Skeletal muscle satellite cell (primary cell): Measurements from ENCODE around the gene ZNF580.

Experiments
- H3K27me3 ChIP-seq: 2 replicates; pipeline ENCODE4 v1.7.0; 2013; ENCODE audit warnings: low read length; ENCODE audit not compliant: control insufficient read depth, insufficient read depth
- H3K36me3 ChIP-seq: 2 replicates; pipeline ENCODE4 v1.7.0; 2013; ENCODE audit warnings: mild to moderate bottlenecking, control low read depth, low read length; ENCODE audit not compliant: insufficient read depth
- H3K4me1 ChIP-seq: 2 replicates; pipeline ENCODE4 v1.7.0; 2013; ENCODE audit warnings: low read length; ENCODE audit not compliant: control insufficient read depth, insufficient read depth
- H3K4me2 ChIP-seq: 2 replicates; pipeline ENCODE4 v1.7.0; 2013; ENCODE audit warnings: mild to moderate bottlenecking, low read length
- H3K4me3 ChIP-seq: 2 replicates; pipeline ENCODE4 v1.7.0; 2013; ENCODE audit warnings: low read length
- H3K9ac ChIP-seq: 2 replicates; pipeline ENCODE4 v1.7.0; 2013; ENCODE audit warnings: mild to moderate bottlenecking, low read depth, low read length, moderate library complexity
- H3K9me3 ChIP-seq: replicated peaks from 2 replicates; pipeline ENCODE4 v1.7.0; 2013; ENCODE audit warnings: mild to moderate bottlenecking, control low read depth, low read length

The ZNF580 gene

GRCh38 chr19:55599842-55600661 is 40.8 kb upstream of the ZNF580 start, which contains the start of gene ZNF524:
Gene ZNF524, plus strand, starts transcription at chr19:55600288. Its CDS starts 1,825 bp downstream, at chr19:55602113.
- H3K4me1 ChIP-seq, result peaks cover 20% of the 10 kb centered on the region
- H3K4me2 ChIP-seq, result peak within 1 kb of the TSS; percentile 95
- H3K9me3 ChIP-seq, result no peaks in the 10 kb centered on the region
- H3K27me3 ChIP-seq, result no peaks in the 10 kb centered on the region
- peaks cover 25% of the 10 kb centered on the region for H3K36me3 ChIP-seq
- peak within 1 kb of the TSS; percentile 95 for H3K9ac ChIP-seq
- H3K4me3 ChIP-seq, result peak within 1 kb of the TSS; percentile 100

DNA sequence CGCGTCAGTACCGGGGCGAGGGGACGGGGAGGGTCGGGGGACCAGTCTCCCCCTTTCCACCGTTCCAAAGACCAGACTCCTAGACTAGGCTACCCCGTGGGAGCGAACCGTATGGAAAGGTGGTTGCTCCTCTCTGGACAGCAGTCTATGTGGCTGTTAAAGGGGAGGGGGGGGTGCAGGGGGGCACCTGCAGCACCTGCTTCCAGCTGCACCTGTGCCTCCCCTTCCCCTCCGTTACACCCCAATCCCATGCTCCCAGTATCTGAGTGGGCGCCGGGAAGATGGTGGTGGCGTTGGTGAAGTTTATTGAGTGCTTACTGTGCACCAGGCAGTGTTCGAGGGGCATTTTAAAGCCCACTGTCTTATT is 40.2 kb upstream of the ZNF580 start:
- Histone ChIP-seq H3K27me3 (no peaks in the 10 kb centered on the region), H3K4me2 (peak overlapping the region; percentile 95), H3K36me3 (peaks cover 19% of the 10 kb centered on the region), H3K9ac (peak overlapping the region; percentile 95), H3K9me3 (no peaks in the 10 kb centered on the region), H3K4me1 (peaks cover 20% of the 10 kb centered on the region), H3K4me3 (peak overlapping the region; percentile 100)

- Histone ChIP-seq H3K9me3 (no peaks in the 10 kb centered on the region), H3K4me1 (peaks cover 20% of the 10 kb centered on the region), H3K9ac (peak overlapping the region; percentile 95), H3K4me2 (peak overlapping the region; percentile 95), H3K36me3 (peaks cover 15% of the 10 kb centered on the region), H3K4me3 (peak overlapping the region; percentile 100), H3K27me3 (no peaks in the 10 kb centered on the region)
Measured at GRCh38 chr19:55601084-55601483, 39.7 kb upstream of the ZNF580 start.

- peaks cover 6% of the 10 kb centered on the region for H3K36me3 ChIP-seq
- H3K9ac ChIP-seq, result no peak overlapping the region
- no peak overlapping the region for H3K4me2 ChIP-seq
- H3K9me3 ChIP-seq, result no peaks in the 10 kb centered on the region
- H3K4me1 ChIP-seq, result peaks cover 29% of the 10 kb centered on the region
- H3K4me3 ChIP-seq, result no peak overlapping the region
- H3K27me3 ChIP-seq, result no peaks in the 10 kb centered on the region
Measured at GRCh38 chr19:55602104-55603001, 38.4 kb upstream of the ZNF580 start.

- H3K4me1 ChIP-seq, result peaks cover 29% of the 10 kb centered on the region
- peaks cover under 1% of the 10 kb centered on the region for H3K36me3 ChIP-seq
- no peak overlapping the region for H3K4me2 ChIP-seq
- H3K27me3 ChIP-seq, result no peaks in the 10 kb centered on the region
- no peak overlapping the region for H3K9ac ChIP-seq
- H3K4me3 ChIP-seq, result no peak overlapping the region
- no peaks in the 10 kb centered on the region for H3K9me3 ChIP-seq
Measured at GRCh38 chr19:55603115-55603514, 37.7 kb upstream of the ZNF580 start.

- no peaks in the 10 kb centered on the region for H3K9me3 ChIP-seq
Measured at GRCh38 chr19:55603581-55604292, 37.1 kb upstream of the ZNF580 start.

DNA sequence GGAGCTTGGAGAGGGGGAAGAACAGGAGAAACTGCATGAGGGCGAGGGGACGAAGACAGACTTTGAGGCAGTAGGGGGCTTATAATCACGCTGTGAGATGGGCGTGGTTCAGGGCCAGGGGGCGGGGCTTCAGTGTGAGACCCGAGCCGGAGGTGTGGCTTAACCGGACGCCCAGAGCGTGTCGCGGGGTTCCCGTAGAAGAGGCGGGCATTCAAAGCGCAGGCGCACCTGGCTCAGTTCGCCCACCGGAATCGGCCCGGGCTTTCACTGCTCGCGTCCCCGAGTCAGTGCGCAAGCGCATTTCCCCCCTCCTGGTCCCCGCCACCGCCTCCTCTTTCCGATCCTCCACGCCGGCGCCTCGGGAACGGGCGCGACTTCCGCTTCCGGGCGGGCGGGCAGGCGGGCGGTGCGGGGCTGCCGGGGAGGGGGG is 35.6 kb upstream of the ZNF580 start:
- Histone ChIP-seq H3K27me3 (no peaks in the 10 kb centered on the region), H3K9ac (peak overlapping the region; percentile 98), H3K4me3 (peak overlapping the region; percentile 90), H3K4me1 (peaks cover 24% of the 10 kb centered on the region), H3K36me3 (peaks cover 12% of the 10 kb centered on the region), H3K4me2 (peak overlapping the region; percentile 97), H3K9me3 (no peaks in the 10 kb centered on the region)

More at GRCh38 chr19:55603581-55604292, 37.1 kb upstream of the ZNF580 start:
- H3K4me1 ChIP-seq, result peaks cover 25% of the 10 kb centered on the region
- no peak overlapping the region for H3K4me3 ChIP-seq
- H3K27me3 ChIP-seq, result no peaks in the 10 kb centered on the region
- H3K4me2 ChIP-seq, result no peak overlapping the region
- H3K36me3 ChIP-seq, result no peaks in the 10 kb centered on the region
- no peak overlapping the region for H3K9ac ChIP-seq

DNA sequence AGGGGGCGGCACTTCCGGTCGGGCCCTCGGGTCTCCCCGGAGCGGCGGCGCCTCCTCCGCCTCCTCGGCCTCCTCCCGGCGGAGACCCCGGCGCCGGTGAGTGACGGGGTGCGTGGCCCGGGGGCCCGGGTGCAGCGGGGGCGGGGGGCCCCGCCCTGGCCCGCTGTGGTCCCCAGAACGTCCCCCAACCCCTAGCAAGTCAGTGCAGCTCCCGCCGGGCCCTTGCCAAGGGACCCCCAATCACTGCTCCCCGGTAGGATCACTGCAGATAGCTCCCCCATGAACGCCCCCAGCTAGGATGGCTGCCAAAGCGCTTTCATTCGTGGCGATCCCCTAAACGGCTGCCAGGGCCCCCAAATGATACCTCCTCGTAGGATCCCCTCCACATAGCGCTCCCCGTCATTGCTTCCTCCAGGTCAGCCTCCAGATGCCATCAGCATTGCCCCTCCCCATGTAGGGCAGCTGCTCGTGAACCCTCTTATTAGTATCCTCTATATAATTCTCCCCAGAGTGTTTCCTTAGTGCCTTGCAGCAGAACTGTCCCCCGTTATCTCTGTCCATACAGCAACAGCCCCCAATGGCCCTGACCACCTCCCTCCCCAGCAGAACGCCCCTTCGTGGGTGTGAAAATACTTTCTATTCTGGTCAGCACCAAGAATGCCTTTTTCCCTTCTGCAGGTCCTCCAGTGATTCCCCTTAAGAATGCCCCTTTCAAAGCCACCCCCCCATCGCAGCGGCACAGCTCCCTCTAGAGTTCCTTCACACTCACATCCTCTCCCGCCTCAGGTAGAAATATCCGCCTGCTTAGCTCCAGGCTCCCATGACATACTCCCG is 34.9 kb upstream of the ZNF580 start, which contains the start of gene ZNF865:
Gene ZNF865, plus strand, starts transcription at position 11 of the 834 bp plus-strand sequence. CDS start 7,972 bp downstream, outside the sequence.
- no peaks in the 10 kb centered on the region for H3K27me3 ChIP-seq
- peak within 1 kb of the TSS; percentile 98 for H3K9ac ChIP-seq
- H3K4me2 ChIP-seq, result peak within 1 kb of the TSS; percentile 97
- H3K4me1 ChIP-seq, result peaks cover 22% of the 10 kb centered on the region
- peak within 1 kb of the TSS; percentile 90 for H3K4me3 ChIP-seq
- peaks cover 16% of the 10 kb centered on the region for H3K36me3 ChIP-seq
- H3K9me3 ChIP-seq, result no peaks in the 10 kb centered on the region

- H3K36me3 ChIP-seq, result peaks cover 16% of the 10 kb centered on the region
- peaks cover 20% of the 10 kb centered on the region for H3K4me1 ChIP-seq
- peak overlapping the region; percentile 98 for H3K9ac ChIP-seq
- peak overlapping the region; percentile 97 for H3K4me2 ChIP-seq
- H3K27me3 ChIP-seq, result no peaks in the 10 kb centered on the region
- H3K9me3 ChIP-seq, result no peaks in the 10 kb centered on the region
- H3K4me3 ChIP-seq, result peak overlapping the region; percentile 90
Measured at GRCh38 chr19:55606471-55606787, 34.4 kb upstream of the ZNF580 start.

DNA sequence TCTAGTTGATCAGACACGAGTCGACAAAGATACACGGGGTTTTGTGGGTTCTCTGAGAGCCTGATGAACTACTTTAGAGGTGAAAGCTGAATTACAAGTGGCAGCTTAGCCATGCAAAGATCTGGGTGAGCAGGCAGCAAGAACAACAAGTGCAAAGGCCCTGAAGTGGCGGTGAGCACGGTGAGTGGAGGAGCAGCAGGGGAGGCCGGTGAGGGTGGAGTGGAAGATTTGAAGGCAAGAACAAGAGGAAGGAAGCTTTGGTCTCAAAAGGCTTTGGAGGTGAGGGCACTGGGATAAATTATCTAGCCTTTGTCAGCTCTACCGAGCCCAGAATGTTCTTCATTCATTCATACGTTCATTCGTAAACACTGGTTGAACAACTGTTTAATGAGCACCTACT is 34.0 kb upstream of the ZNF580 start:
- H3K4me3 ChIP-seq, result peak overlapping the region; percentile 90

More for the DNA sequence above, 34.0 kb upstream of the ZNF580 start:
- H3K9me3 ChIP-seq, result no peaks in the 10 kb centered on the region
- H3K36me3 ChIP-seq, result peaks cover 19% of the 10 kb centered on the region
- H3K4me2 ChIP-seq, result peak overlapping the region; percentile 97
- peaks cover 22% of the 10 kb centered on the region for H3K4me1 ChIP-seq
- no peaks in the 10 kb centered on the region for H3K27me3 ChIP-seq
- peak overlapping the region; percentile 98 for H3K9ac ChIP-seq
